ENCODE results near the gene CD300LF. TPM values are rescaled to one million over a fixed set of nuclear protein-coding genes. Genes with fewer than 3 reads are reported as not detected.

The CD300LF gene
- total RNA-seq, 1 donor from 2014 or later, result 0.55 TPM

DNA sequence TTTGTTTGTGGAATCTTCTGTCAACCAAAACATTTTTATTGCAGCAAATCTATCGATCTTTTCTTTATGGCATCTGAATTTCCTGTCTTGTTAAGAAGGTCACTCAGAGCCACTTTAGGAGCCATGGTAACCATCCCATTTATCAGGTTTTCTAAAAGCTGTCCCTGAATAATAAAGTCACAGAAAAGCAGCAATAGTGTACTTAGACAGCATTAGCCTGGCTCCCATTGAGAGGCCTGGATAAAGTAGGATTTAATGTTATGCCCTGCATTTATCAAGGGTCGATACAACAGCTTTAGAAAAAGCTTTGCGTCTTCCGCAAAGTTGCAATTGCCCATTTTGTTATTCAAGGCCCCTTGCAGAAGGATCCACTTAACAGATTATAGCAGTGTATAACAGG lies 10.1 kb upstream of the CD300LF start:
- TF ChIP-seq, protein P1, sequence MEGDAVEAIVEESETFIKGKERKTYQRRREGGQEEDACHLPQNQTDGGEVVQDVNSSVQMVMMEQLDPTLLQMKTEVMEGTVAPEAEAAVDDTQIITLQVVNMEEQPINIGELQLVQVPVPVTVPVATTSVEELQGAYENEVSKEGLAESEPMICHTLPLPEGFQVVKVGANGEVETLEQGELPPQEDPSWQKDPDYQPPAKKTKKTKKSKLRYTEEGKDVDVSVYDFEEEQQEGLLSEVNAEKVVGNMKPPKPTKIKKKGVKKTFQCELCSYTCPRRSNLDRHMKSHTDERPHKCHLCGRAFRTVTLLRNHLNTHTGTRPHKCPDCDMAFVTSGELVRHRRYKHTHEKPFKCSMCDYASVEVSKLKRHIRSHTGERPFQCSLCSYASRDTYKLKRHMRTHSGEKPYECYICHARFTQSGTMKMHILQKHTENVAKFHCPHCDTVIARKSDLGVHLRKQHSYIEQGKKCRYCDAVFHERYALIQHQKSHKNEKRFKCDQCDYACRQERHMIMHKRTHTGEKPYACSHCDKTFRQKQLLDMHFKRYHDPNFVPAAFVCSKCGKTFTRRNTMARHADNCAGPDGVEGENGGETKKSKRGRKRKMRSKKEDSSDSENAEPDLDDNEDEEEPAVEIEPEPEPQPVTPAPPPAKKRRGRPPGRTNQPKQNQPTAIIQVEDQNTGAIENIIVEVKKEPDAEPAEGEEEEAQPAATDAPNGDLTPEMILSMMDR (IDR thresholded peaks at IDR 0.05; ENCODE audit: borderline replicate concordance), result no peak
- H3K27me3 ChIP-seq (ENCODE audit: low read depth), result peaks cover 36% of the 10 kb centered on the region
- DNase-seq, result no peak

DNA sequence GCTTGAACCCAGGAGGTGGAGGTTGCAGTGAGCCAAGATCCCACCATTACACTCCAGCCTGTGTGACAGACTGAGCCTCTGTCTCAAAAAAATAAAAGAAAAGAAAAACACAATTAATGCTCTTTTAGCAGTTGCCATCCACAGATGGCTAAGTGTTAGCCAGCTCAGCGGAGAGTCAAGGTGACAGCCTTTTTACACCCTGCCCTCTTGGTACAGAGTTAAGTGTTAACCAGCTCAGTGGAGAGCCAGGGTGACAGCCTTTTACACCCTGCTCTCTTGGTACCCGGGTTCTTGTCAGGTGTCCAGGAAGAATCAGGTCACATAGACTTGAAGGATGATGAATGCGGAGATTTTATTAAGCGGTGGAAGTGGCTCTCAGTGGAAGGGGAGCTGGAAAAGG lies 7.8 kb upstream of the CD300LF start:
- peaks cover 55% of the 10 kb centered on the region for H3K27me3 ChIP-seq (ENCODE audit: low read depth)
- H3K27ac ChIP-seq (replicated peaks), result no peak overlapping the region
- no peaks in the 10 kb centered on the region for H3K36me3 ChIP-seq
- TF ChIP-seq, protein P1 (IDR thresholded peaks at IDR 0.05; ENCODE audit: borderline replicate concordance), result no peak
- no peak for DNase-seq
- H3K4me3 ChIP-seq, result no peak overlapping the region
- intact Hi-C loops (cut with micrococcal nuclease), result no loop called here
- no peaks in the 10 kb centered on the region for H3K4me1 ChIP-seq
- peaks cover 3% of the 10 kb centered on the region for H3K9me3 ChIP-seq (replicated peaks)

More for the DNA sequence above, 10.1 kb upstream of the CD300LF start:
- Histone ChIP-seq H3K4me3 (no peak overlapping the region), H3K36me3 (no peaks in the 10 kb centered on the region), H3K4me1 (no peaks in the 10 kb centered on the region), H3K9me3 (replicated peaks) (peaks cover 3% of the 10 kb centered on the region), H3K27ac (replicated peaks) (no peak overlapping the region)
- intact Hi-C loops (cut with micrococcal nuclease), result no loop called here

DNA sequence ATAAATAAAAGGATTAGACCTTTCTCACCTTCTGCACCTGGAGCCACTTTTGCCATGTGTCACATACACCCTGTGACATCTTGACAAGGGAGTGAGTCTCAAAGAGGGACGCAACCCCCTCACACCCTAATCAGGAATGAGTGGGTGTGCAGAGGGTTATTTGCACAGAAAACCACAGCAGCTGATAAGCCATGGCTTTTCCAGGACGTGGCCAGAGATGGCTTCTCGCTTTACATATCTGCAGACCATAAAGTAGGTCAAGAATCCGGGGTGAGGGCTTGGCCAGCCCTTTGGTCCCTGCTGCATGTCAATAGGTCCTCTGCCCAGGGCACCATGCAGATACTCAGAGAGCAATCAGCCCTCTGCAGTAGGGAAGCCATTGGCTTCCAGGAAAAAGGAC lies 2.4 kb upstream of the CD300LF start:
- Histone ChIP-seq H3K36me3 (no peaks in the 10 kb centered on the region), H3K4me1 (no peaks in the 10 kb centered on the region), H3K27ac (replicated peaks) (no peak overlapping the region), H3K9me3 (replicated peaks) (no peaks in the 10 kb centered on the region), H3K4me3 (no peak overlapping the region), H3K27me3 (ENCODE audit: low read depth) (peaks cover 87% of the 10 kb centered on the region)
- no peak for DNase-seq
- TF ChIP-seq, protein P1 (IDR thresholded peaks at IDR 0.05; ENCODE audit: borderline replicate concordance), result no peak
- intact Hi-C loops (cut with micrococcal nuclease), result no loop called here

DNA sequence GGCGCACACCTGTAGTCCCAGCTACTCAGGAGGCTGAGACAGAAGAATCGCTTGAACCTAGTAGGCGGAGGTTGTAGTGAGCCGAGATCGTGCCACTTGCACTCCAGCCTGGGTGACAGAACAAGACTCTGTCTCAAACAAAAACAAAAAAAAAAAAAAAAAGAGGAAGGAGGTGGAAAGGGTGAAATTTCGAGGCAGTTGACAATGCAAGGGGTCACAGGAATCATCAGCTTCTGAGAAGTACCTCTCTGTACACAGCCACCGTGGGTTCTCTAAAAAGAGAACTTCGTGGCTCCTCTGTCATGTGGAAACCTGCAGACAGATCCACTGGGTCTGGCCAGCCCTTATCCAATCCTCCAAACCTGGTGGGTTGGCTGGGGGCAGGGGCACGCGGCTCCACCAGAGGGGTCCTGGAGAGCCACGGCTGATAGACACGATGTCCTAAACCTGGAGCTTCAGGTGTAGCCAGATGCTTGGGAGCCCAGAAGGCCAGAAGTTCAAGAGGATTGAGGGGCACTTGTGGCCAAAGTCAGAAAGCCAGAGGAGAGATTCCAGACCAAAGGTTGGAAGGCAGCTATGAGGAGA lies 540 bp upstream of the CD300LF start:
- DNase-seq, result no peak
- Histone ChIP-seq H3K36me3 (no peaks in the 10 kb centered on the region), H3K9me3 (replicated peaks) (no peaks in the 10 kb centered on the region), H3K4me3 (no peak overlapping the region), H3K27me3 (ENCODE audit: low read depth) (peaks cover 68% of the 10 kb centered on the region), H3K27ac (replicated peaks) (no peak overlapping the region), H3K4me1 (no peaks in the 10 kb centered on the region)
- intact Hi-C loops (cut with micrococcal nuclease), result no loop called here
- TF ChIP-seq, protein P1 (IDR thresholded peaks at IDR 0.05; ENCODE audit: borderline replicate concordance), result no peak

DNA sequence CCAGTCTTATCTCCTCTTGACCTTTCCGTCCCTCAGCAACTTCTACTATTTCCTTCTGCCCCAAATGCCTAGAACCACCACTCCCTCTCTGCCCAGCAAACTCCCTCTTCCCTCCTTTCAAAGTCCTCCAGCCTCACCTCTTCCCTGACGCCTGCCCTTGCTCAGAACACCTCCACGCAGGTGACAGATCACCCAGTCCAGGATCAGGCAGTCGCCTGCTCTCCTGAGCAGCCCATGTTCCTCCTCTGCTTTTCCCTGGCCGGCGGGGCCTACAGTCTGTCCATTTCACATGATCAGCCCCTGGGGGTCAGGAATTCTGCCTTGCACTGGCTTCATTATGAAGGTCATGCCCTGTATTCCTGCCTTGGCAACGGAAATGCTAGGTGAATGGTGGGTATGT lies 422 bp downstream of the CD300LF start:
- DNase-seq, result no peak
- Histone ChIP-seq H3K27me3 (ENCODE audit: low read depth) (peaks cover 65% of the 10 kb centered on the region), H3K4me3 (no peak overlapping the region), H3K27ac (replicated peaks) (no peak overlapping the region), H3K4me1 (no peaks in the 10 kb centered on the region), H3K36me3 (no peaks in the 10 kb centered on the region), H3K9me3 (replicated peaks) (no peaks in the 10 kb centered on the region)
- TF ChIP-seq, protein P1 (IDR thresholded peaks at IDR 0.05; ENCODE audit: borderline replicate concordance), result no peak
- intact Hi-C loops (cut with micrococcal nuclease), result no loop called here

All from left ventricle myocardium inferior (tissue), 1 donor.